CD14-positive monocyte (primary cell): ENCODE measurements around the gene IL1F10. TPM values are rescaled to one million over a fixed set of nuclear protein-coding genes. Genes with fewer than 3 reads are reported as not detected.

ENCODE experiments used
- DNase-seq, 3 donors: peaks; one replicate each; pipeline ENCODE4 v3.0.0-alpha.2; 2011 to 2022
- H2AFZ ChIP-seq: 2 replicates; pipeline ENCODE4 v1.6.0; 2012; ENCODE audit warnings: mild to moderate bottlenecking, low read depth, low read length, inconsistent platforms; ENCODE audit not compliant: insufficient read depth, poor library complexity, severe bottlenecking
- H3K27ac ChIP-seq, 2 donors: 1 replicate in 1 of 2; 2 replicates in 1 of 2; pipeline ENCODE4 v1.5.1; 2012 to 2013; ENCODE audit warnings: low read length in 2 of 2, control low read depth in 1 of 2, inconsistent platforms in 1 of 2, low read depth in 1 of 2, mild to moderate bottlenecking in 1 of 2
- H3K27me3 ChIP-seq, 2 donors: one replicate each; pipeline versions ENCODE4 v1.6.0 to v1.6.1; 2011 to 2013; ENCODE audit warnings: low read length in 2 of 2; ENCODE audit not compliant: control insufficient read depth in 2 of 2, insufficient read depth in 2 of 2
- H3K36me3 ChIP-seq, 2 donors: replicated peaks in 1 of 2; 1 replicate in 1 of 2; 2 replicates in 1 of 2; pipeline versions ENCODE4 v1.5.1 to v1.6.1; 2012 to 2013; ENCODE audit warnings: low read length in 2 of 2, control low read depth in 1 of 2, inconsistent platforms in 1 of 2, mild to moderate bottlenecking in 1 of 2; ENCODE audit not compliant: insufficient read depth in 2 of 2, control insufficient read depth in 1 of 2
- H3K4me1 ChIP-seq, 2 donors: 1 replicate in 1 of 2; 2 replicates in 1 of 2; pipeline versions ENCODE4 v1.5.1 to v1.6.1; 2012 to 2013; ENCODE audit warnings: low read length in 2 of 2, control low read depth in 1 of 2, inconsistent platforms in 1 of 2, mild to moderate bottlenecking in 1 of 2, moderate library complexity in 1 of 2; ENCODE audit not compliant: insufficient read depth in 2 of 2, control insufficient read depth in 1 of 2
- H3K4me2 ChIP-seq: replicated peaks from 2 replicates; pipeline ENCODE3; 2012; ENCODE audit warnings: low read length, moderate library complexity, mild to moderate bottlenecking; ENCODE audit not compliant: poor library complexity, severe bottlenecking; ENCODE audit errors: extremely low read depth
- H3K4me3 ChIP-seq, 3 experiments: fragments of 200-600 bp in 1 of 3; sonication (generic) in 1 of 3; replicated peaks in 1 of 3; 1 replicate in 2 of 3; 2 replicates in 1 of 3; pipeline ENCODE4 v1.5.1; 2011 to 2013; ENCODE audit warnings: low read length in 3 of 3, mild to moderate bottlenecking in 3 of 3, control low read depth in 2 of 3, low read depth in 2 of 3, inconsistent platforms in 1 of 3, moderate library complexity in 1 of 3
- H3K79me2 ChIP-seq: 2 replicates; pipeline ENCODE4 v1.6.0; 2012; ENCODE audit warnings: mild to moderate bottlenecking, control low read depth, inconsistent platforms, low read length, moderate library complexity; ENCODE audit not compliant: insufficient read depth
- H3K9ac ChIP-seq: 2 replicates; pipeline ENCODE4 v1.6.0; 2017; ENCODE audit warnings: low read length, mild to moderate bottlenecking; ENCODE audit not compliant: insufficient read depth, poor library complexity, severe bottlenecking
- H3K9me3 ChIP-seq, 2 donors: replicated peaks in 1 of 2; 1 replicate in 1 of 2; 2 replicates in 1 of 2; pipeline versions ENCODE4 v1.5.1 to v1.6.1; 2012 to 2013; ENCODE audit warnings: low read length in 2 of 2, control low read depth in 1 of 2; ENCODE audit not compliant: control insufficient read depth in 1 of 2, insufficient read depth in 1 of 2
- H4K20me1 ChIP-seq: 2 replicates; pipeline ENCODE4 v1.6.0; 2012; ENCODE audit warnings: mild to moderate bottlenecking, low read length, control low read depth, moderate library complexity; ENCODE audit not compliant: insufficient read depth
- H3K27ac Mint-ChIP-seq, 7 donors: one replicate each; pipeline ENCODE4 v1.8.0; 2020; ENCODE audit warnings: mild to moderate bottlenecking in 7 of 7, mixed read lengths in 7 of 7, moderate library complexity in 6 of 7, inconsistent platforms in 2 of 7
- H3K27me3 Mint-ChIP-seq, 3 donors: one replicate each; pipeline ENCODE4 v1.8.0; 2021 to 2022; ENCODE audit warnings: low read depth in 3 of 3, mild to moderate bottlenecking in 3 of 3, mixed read lengths in 3 of 3, moderate library complexity in 3 of 3, inconsistent platforms in 1 of 3
- H3K36me3 Mint-ChIP-seq, 2 donors: one replicate each; pipeline ENCODE4 v1.8.0; 2020; ENCODE audit warnings: mixed read lengths in 2 of 2, inconsistent platforms in 1 of 2, mild to moderate bottlenecking in 1 of 2
- H3K4me1 Mint-ChIP-seq: one replicate; pipeline ENCODE4 v1.8.0; 2020; ENCODE audit warnings: mild to moderate bottlenecking, mixed read lengths
- H3K4me3 Mint-ChIP-seq, 2 donors: one replicate each; pipeline ENCODE4 v1.8.0; 2020; ENCODE audit warnings: mild to moderate bottlenecking in 2 of 2, mixed read lengths in 2 of 2, moderate library complexity in 1 of 2
- H3K9me3 Mint-ChIP-seq, 7 donors: one replicate each; pipeline ENCODE4 v1.8.0; 2020 to 2022; ENCODE audit warnings: mixed read lengths in 7 of 7, mild to moderate bottlenecking in 6 of 7, moderate library complexity in 6 of 7, inconsistent platforms in 2 of 7
- CTCF ChIP-seq: fragments of 200-600 bp; IDR thresholded peaks from one replicate; pipeline ENCODE4 v1.8.0; 2022; ENCODE audit warnings: antibody characterized with exemption, mild to moderate bottlenecking
- WGBS: methylation state at CpG from one replicate; pipeline ENCODE4 v1.1.5; 2013; ENCODE audit warnings: missing lambda C conversion rate; ENCODE audit not compliant: insufficient coverage; 5-methylcytosine and 5-hydroxymethylcytosine counted together
- intact Hi-C, 2 donors: fragments of 100-400 bp; cut with micrococcal nuclease; formaldehyde crosslinking; loops; one replicate each; pipeline versions ENCODE4 v1.15.0 to v1.15.1; 2023
- polyA plus RNA-seq, 3 donors: library from polyadenylated mRNA; depleted of rRNA in 1 of 3; unstranded in 2 of 3; stranded (reverse) in 1 of 3; fragments of 300-500 nt in 2 of 3; fragments of >200 nt in 1 of 3; fragmentation: Illumina TruSeq in 2 of 3; gene quantifications; 1 replicate in 2 of 3; 2 replicates in 1 of 3; pipeline ENCODE4 v1.2.3, GENCODE V29; 2012 to 2021

IL1F10 gene
- polyA plus RNA-seq, 3 donors = not detected

- H3K36me3 ChIP-seq = no peaks in the 10 kb centered on the region
- WGBS = 97% methylated on average over 16 of the region's 18 CpGs
- no peak overlapping the region for H3K27ac ChIP-seq
- H3K4me3 ChIP-seq = no peak overlapping the region
- H3K36me3 Mint-ChIP-seq = no peaks in the 10 kb centered on the region
- no peak overlapping the region for H3K27ac Mint-ChIP-seq
- H3K4me2 ChIP-seq = no peak overlapping the region
- H3K4me1 ChIP-seq = no peaks in the 10 kb centered on the region
- H4K20me1 ChIP-seq = no peaks in the 10 kb centered on the region
- no peaks in the 10 kb centered on the region for H3K79me2 ChIP-seq
- DNase-seq = no peak
- H3K27me3 ChIP-seq = no peaks in the 10 kb centered on the region
- H3K4me3 Mint-ChIP-seq = no peak overlapping the region
- no peak overlapping the region for H2AFZ ChIP-seq
- peaks cover 2 to 5% (median 2%) of the 10 kb centered on the region in 3 donors for H3K27me3 Mint-ChIP-seq
- H3K9me3 ChIP-seq = no peaks in the 10 kb centered on the region
- H3K9ac ChIP-seq = no peak overlapping the region
- peaks cover 0 to 2% (median 0%) of the 10 kb centered on the region in 7 donors for H3K9me3 Mint-ChIP-seq
- no peak for TF ChIP-seq CTCF
- no peaks in the 10 kb centered on the region for H3K4me1 Mint-ChIP-seq
- intact Hi-C loops = no loop called here
Measured at GRCh38 chr2:113061896-113062770, 5.6 kb upstream of the IL1F10 start.

DNA sequence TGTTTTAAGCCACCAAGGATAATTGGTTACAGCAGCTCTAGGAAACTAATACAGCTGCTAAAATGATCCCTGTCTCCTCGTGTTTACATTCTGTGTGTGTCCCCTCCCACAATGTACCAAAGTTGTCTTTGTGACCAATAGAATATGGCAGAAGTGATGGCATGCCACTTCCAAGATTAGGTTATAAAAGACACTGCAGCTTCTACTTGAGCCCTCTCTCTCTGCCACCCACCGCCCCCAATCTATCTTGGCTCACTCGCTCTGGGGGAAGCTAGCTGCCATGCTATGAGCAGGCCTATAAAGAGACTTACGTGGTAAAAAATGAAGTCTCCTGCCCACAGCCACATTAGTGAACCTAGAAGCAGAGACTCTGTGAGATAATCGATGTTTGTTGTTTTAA lies 3.5 kb upstream of the IL1F10 start:
- TF ChIP-seq CTCF = no peak
- H3K27ac ChIP-seq = no peak overlapping the region
- H3K9ac ChIP-seq = no peak overlapping the region
- H3K9me3 ChIP-seq = no peaks in the 10 kb centered on the region
- intact Hi-C loops = no loop called here
- no peaks in the 10 kb centered on the region for H3K36me3 ChIP-seq
- no peak overlapping the region for H3K4me2 ChIP-seq
- H3K4me1 ChIP-seq = no peaks in the 10 kb centered on the region
- H3K4me3 ChIP-seq = no peak overlapping the region
- no peak for DNase-seq
- Mint-ChIP-seq H3K4me1 (no peaks in the 10 kb centered on the region), H3K27ac (no peak overlapping the region), H3K4me3 (no peak overlapping the region), H3K36me3 (no peaks in the 10 kb centered on the region), H3K9me3 (peaks cover 0 to 2% (median 0%) of the 10 kb centered on the region in 7 donors), H3K27me3 (peaks cover 4 to 6% (median 4%) of the 10 kb centered on the region in 3 donors)
- no peak overlapping the region for H2AFZ ChIP-seq
- WGBS = 87% methylated on average over 3 of the region's 5 CpGs
- no peaks in the 10 kb centered on the region for H3K79me2 ChIP-seq
- no peaks in the 10 kb centered on the region for H4K20me1 ChIP-seq
- no peaks in the 10 kb centered on the region for H3K27me3 ChIP-seq
